HG02981 (cell line): Measurements from ENCODE around the gene C19orf81.

ENCODE experiments used
- ATAC-seq: cut with Tn5 transposase; IDR thresholded peaks from one replicate; pipeline ENCODE4 v1.9.1; 2021; ENCODE audit warnings: mild to moderate bottlenecking, moderate library complexity; ENCODE audit not compliant: unreplicated experiment

The C19orf81 gene

DNA sequence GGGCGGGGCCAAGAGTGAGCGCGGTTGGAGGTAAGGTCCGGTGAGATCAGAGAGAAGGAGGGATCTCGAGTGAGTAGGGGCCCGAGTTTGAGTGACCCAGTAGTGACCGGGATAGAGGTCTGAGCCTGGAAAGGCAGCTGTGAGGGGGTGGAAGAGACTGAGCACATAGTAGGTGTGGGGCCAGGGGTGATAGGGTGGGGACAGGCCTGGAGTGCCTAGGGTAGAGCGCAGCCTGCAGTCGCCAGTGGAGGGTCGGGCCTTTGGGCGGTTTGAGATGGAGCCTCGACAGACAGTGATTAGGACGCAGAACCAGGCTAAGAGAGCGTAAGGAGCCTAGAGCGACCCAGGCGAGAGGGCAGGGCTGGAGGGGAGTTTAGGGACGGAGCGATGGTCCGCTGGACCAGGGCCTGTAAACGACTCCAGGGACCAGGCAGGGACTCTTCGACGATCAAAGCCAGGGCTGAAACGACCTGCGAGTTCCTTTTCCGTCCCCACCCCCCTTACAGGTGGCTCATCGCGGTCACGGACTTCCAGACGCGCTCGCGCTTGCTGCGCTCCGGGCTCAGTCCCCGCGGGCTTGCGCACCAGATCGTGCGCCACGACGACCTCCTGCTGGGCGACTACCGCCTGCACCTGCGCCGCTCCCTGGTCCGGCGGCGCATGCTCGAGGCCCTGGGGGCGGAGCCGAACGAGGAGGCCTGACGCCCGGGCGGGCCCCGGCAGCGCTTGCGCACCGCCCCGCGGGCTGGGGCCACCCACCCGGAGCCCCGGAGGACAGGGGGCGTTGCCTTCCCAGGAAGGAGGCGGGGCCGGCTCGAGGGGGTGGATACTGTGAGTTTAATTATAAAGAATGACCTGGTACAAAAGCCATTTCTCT, 9.4 kb downstream of the C19orf81 start:
- ATAC-seq = no peak

DNA sequence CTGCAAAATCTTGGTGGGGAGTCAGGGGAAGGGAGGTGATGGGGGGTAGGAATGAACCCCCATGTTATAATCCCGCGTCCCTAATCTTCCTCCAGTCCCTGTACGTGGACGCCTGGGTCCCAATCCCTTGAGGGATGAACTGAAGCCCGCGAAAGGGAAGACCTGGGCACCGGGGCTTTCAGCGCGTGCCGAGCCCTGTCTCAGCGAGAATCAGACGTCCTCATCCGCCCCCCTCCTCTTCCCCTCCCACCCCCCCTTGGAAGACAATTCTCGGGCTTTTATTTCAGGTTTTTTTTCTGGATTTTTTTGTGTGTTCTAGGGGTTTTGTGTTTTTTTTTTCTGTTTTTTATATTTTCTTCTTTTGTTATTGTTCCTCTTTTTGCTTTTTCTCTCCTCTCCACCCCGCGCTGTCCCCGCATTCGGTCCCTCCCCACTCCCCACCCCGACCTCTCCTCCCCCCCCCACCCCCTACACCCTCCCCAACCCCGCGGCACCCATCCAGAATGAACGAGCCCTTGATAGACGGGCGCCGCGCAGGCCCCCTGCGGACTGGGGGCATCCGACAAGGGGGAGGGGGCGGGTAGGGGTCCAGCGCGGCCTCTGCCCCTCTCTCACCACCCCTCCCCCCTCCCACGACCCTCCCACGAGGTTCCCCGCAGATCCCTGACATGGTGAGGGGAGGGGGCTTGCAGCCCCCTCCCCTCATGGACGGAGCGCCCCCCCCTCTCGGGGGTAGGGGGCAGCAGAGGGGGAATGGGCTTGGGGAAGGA, 10.3 kb downstream of the C19orf81 start:
- ATAC-seq = no peak

DNA sequence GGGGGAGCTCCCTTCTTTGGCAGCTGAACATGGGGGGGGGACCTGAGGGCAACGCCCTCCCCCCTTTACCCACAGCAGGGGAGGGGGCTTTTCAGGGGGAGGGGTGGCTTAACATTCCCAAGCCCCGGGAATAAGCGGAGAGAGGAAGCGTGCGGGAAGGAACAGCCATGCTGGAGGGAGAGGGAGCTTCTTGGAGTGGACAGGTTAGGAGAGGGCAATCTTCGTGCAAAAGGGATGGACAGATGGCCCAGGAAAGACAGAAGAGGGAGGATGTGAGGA, 10.8 kb downstream of the C19orf81 start:
- no peak for ATAC-seq

DNA sequence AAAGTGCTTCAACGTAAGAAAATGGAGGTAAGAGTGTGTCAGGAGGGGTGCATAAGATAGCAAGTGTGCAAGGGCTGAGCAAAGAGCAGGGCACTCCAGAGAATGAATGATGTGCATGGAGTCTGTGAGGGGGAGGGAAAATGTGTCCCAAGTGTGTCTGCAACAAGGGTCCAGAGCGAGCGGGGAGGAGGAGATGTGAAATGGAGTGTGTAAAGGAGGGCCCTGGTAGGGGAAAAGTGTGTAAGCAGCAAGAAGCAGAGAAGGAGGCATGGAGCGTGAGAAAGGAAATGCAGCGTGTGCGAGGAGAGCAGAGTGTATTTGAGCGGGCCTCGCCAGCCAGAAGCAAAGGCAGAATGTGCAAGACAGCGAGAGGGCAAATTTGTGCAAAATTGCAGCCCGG, 11.8 kb downstream of the C19orf81 start:
- ATAC-seq = no peak

DNA sequence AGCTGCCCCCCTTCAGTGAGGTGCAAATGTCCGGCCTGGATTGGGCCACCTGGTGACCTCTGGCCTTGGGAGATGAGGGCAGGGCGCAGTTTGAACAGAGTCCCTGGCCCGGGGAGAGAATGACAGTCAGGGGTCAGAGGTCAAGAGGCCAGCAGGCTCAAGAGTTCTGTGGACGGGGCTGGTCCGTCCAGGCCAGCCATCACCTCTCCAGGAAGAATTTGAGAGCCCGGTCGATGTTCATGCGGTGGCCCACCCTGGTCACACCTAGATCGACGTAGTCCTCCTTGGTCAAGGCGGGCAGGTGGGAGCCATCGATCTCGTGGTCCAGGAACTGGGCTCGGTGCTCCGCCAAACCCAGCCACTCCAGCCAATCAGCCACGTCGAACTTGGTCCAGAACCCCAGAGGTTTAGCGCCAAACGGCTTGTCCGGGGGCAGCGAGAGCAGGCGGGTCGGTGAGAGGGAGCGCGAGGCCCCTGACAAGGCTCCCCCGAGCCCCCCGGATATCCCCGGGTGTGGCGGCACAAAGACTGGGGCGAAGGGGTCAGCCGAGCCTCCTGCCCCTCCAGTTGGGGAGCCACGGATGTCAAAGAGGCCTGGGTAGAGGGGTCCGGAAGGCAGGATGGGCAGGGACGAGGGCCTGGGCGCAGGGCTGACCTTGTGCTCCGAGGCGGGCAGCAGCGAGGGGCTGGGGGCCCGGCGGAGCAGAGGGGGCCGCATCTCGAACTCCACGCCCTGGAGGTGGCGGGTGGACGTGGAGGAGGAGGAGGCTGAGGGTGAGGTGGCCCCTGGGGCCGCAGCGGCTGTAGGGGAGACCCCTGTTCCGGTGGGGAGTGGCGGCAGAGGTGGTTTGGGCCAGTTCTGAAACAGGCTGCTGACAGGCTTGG, 12.8 kb downstream of the C19orf81 start:
- ATAC-seq = no peak

DNA sequence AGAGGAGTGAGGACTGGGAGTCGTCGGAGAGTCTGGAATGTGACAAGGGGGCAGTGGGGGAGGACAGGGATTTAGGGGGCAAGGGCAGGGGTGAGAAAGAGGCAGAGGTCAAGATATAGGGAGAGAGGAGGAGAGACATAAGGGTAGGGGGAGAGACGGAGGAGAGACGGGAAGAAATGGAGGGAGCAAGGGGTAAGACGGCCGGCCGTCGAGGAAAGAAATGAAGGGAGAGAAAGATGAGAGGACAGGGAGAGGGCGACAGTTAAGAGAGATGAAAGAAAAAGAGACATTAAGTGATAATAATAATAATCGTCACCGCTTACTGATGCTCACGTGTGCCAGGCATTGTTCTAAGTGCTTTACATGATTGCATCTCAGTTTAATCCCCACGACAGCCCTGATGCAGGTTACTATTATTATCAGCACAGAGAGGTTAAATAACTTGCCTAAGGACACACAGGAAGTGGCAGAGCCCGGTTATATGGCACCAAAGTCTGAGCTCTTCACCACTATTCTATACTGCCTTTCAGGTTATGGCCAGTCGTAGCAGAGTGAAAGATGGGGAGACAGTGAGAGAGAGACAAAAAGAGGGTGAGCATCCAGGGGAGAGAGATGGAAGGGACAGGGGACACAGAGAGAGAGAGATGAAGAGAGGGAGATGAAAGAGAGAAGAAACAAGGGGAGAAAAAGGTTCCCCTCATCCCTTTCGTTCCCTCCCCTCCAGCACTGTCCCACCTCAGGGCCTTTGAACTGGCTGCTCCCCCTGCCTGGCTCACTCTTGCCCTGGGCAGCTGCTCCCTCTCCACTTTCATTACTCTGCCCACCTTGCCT, 13.6 kb downstream of the C19orf81 start:
- no peak for ATAC-seq

DNA sequence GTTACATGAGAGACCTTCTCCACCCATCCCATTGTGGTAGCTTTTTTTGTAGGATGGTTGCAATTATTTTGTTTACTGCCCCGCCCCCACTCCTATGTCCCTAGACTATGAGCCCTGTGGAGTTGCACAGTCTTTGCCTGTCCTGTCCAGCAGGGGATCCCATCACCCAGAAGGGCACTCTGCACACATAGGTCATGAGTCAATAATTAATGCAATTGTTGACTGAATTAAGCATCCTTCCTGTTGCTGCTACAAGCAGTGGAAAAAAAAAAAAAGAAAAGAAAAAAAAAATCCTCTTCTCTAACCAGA, 14.2 kb downstream of the C19orf81 start:
- ATAC-seq = no peak

DNA sequence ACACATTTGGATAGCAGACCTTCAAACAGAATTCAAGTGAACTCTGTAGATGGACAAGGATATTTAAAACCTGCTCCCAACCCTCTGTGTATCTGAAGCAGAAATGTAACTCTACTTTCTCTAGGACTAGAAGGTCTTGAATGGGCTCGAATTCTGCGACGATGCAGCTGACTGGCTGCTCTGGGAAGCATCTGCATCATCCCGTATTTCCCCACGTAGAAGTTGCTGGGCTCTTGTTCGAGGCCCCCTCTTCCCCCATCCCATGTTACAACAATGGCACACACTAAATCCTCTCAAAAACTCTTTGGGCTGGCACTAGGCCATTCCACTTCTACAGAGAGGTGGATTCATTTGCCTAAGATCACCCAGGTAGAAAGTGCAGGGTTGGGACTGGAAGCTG, 15.0 kb downstream of the C19orf81 start:
- ATAC-seq = no peak

DNA sequence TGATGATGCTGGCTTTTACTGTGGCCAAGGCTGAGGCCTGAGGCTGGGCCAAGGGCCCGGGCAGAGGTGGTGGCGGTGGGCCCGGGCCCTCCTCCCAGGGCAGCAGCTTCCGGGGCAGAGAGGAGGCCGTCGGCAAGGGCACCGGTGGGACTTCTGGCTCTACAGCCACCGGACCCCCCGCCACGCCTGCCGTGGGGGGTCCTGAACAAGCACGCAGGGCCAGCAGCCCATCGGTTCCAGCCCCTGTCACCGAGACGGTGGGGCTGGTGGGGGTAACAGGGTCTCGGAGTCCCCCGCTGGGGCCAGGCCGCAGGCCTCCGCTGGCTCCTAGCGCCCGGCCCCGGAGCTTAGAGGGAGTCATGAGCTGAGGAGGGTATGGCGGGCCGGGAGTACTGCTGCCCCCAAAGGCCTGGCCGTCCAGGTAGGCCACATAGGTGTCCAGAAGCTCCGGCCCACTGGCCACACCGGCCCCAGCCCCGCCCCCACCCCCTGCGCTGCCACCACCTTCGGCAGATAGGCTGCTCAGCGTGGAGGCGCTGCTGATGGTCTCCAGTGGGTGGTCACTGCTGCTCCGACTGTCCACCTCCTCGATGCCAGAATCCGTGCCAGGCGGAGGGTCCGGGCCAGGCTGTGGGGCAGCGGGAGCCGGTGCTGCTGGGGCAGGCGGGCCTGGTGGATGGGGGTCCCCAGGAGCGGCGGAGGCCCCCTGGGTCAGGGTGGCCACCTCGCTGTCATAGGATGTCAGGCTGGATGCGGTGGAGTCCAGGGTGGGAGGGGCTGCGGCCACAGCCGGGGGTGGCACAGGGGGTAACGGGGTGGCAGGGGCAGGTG, 17.3 kb downstream of the C19orf81 start:
- no peak for ATAC-seq

DNA sequence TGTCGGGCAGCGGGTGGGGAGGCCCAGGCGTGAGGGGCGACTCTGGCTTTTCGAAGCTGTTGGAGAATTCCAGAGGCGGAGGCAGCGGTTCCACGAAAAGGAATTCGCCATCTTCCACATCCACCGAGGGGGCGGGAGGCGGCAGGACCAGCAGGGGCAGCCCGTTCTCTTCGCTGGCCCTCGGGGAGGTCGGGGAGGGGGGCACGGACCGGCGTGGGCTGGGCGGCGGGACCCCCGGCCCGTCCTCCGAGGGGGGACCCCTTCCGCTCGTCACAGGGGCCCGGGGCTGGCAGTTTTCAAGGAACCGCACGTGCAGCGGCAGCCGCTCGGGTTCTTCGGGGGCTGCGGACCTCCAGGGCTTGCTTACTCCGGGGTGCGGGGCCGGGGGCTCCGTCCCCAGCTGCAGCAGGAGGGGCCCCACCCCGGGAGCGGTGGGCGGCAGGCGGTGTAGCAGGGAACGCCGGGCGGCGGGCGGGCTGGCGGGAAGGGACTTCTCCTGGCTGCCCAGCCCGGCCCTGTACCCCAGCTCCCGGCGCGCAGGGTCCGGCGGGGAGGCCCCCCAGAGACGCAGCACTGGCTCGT, 18.0 kb downstream of the C19orf81 start:
- ATAC-seq = no peak

DNA sequence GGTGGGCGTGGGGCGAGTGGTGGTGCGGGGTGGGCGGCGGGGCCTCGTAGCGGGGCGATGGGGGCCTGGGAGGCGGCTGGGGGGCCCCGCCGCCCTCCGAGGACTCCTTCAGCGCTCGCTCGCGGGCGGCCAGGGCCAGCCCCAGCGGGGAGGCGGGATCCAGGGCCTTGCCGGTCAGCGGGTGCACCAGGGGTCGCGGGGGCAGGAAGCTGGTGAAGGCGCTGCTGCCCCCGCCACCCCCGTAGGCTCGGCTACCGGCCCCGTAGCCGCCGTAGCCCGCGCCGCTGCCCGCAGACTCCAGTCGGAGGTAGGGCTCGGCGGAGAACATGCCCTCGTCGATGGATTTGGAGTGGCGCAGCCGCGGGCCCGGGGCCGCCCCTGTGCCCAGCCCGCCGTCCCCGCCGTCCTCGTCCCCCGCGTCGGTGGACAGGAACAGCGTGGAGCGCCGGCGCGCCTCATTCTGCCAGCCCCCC, 18.6 kb downstream of the C19orf81 start:
- no peak for ATAC-seq

DNA sequence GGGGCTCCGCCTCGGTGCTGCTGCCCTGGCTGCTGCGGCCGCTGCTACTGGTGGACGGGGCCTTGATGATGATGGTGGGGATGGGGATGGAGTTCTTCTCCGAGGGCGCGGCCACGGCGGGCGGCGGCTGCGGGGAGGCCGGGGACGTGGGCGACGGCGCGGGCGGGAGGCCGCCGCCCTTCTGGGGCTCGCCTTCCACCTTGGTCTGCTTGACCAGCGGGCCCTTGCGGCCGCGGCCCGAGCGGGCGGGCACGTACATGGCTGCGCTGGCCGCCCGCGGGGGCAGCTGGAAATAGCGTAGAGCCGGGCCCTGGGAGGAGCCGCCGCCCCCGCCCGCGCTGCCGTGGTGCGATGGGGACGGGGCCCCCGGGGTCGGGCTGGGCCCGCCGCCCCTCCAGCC, 19.2 kb downstream of the C19orf81 start:
- ATAC-seq = no peak

DNA sequence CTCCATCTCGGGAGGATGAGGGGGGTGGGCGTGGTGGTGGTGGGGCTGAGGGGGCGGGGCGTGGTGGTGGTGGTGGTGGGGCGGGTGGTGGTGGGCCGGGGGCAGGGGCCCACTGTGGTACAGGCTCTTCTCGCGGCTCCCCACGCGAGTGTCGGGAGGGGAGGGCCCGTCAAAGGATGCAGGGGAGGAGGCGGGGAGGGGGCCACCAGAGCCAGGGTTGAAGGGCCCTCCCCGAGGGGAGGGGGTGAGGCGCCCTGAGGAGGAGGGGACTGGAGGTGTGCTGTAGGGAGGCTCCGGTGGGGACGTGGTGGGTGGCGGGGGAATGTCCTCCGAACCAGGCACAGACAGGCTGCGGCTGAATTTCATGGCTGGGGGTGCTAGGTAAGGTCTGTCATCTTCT, 19.6 kb downstream of the C19orf81 start:
- ATAC-seq = no peak

DNA sequence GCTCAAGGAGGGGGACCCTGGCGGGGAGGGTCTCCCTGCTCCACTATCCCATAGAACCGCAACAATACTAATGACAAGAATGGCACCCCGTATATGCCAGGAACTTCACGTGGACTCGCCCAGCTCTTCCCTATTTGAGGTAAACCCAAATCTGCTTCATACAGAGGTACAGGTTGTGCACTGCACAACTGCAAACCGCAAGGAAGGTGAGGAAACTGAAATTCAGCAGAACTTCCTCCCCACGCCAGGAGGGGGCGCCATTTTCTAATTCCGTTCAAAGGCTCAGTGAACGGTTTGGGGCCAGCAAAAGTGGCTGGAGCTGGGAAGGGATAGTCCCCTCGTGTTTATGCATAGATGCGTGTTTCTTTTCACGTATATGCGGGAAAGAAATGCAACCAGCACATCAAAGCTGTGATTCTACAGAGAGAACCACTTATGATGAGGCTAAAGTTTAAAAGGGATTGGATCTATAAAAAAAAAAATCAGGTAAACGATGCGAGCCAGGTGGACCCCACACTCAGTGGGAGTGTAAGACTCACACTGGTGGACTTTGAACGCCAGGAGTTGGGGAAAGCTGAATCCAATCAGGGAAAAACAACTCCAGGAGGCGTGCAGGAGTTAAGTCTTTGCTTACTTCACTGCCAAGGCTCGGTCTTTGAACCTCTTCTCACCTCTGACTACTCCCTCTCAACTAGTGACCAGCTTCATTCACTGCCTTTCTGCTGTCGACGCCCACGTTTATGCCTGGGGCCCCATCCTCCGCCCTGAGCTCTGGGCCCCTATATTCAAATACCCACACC, 20.3 kb downstream of the C19orf81 start:
- ATAC-seq = no peak

DNA sequence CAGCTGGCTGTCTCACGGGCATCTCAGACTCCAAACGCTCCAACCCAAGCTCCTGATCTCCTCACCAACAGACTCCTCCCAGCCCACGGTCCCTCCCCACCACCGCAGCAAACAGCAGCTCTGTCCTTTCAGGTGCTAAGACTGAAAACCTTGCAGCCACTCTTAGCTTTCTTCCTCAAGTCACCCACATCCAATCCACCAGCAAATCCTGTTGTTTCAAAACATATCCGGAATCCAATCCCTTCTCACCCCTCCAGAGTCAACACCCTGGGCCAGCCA, 20.8 kb downstream of the C19orf81 start:
- no peak for ATAC-seq

DNA sequence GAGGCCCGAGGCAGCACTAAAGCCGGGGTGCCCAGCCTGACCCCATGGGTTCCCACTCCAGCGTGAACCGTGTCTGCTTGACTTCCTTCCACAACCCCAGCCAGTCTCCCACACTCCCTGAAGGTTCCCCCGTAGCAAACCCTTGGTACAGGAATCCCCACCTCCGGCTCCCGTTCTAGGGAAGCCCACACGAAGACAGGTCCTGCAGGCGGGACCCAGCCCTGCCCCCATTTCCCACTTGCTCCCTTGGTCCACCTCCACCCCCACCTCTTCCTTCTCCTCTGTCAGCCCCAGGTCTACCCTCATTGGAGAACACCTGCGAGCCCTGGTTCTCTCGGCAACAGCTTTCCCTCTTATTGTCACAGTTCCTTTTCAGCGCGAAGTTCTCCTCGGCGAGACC, 23.9 kb downstream of the C19orf81 start:
- ATAC-seq = no peak

DNA sequence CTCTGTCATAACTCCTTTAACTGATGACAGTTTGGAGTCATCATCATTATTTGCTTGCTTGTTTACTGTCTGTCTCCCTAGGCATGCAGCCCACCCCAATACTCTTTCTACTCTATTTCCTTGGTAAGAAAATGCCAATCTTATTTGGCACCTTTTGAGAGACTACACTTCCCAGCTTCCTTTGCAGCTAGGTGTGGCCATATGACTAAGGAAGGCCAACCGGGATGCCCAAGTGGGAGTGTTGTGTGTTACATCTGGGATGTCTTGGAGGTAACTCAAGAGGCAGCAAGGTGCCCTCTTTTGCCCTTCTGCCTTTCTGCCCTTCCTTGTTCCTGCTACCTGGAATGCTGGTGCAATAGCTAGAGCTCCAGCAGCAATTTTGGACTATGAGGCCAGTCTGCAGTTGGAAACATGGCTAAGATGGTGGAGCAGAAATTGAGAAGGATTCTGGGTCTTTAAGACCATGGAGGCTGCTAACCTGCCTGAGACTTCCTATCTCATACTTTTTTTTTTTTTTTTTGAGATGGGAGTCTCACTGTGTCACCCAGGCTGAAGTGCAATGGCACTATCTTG, 27.5 kb downstream of the C19orf81 start:
- ATAC-seq = no peak

DNA sequence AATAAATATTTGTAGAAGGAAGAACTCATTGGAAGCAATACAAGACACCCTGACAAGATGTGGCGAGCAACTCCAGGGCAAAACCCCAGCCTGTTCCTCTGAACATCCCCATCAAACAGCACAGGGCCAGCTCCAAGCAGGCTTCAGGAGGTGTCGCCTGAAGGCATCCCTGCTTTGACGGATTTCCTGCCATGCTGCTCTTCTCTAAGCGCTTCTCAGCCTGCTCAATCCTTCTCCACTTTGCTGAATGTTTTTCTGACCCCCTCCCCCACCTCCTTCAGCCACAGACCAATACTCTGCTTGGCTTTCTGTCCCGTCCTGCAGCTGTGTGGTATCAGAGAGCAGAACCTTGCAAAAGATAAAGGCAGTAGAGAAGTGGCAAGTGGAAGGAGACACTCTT, 28.4 kb downstream of the C19orf81 start:
- ATAC-seq = no peak

DNA sequence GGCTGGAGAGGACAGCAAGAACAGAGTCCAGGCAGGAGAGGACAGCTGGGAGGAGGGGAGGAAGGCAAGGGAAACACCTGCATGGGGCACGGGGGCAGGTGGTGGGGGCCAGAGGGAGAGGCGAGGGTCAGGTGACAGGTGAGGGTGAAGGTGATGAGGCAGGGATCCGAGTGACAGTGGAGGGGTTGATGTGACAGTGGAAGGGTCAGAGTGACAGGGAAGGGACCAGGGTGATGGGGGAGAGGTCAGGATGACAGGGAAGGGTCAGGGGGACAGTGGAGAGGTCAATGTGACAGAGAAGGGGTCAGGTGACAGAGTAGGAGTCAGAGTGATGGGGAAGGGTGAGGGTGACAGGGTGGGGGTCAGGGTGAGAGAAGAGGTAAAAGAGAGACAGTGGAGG, 29.1 kb downstream of the C19orf81 start:
- ATAC-seq = no peak
